Activated CD4-positive, alpha-beta T cell treated with anti-CD3 and anti-CD28 coated beads, Interleukin-2, Interleukin-6, amounts not matched to agents 100 ng/mL and 50 ng/mL, durations not matched to agents 16 hours and 8 hours (primary cell): Measurements from ENCODE around the gene CD8A.
A peak's percentile ranks its signal among the peaks of the same experiment; 100 is the strongest.

Experiments
- DNase-seq: peaks from one replicate; pipeline ENCODE4 v3.0.0-alpha.2; 2020

CD8A gene

GRCh38 chr2:86808315-86809161 is 17.8 kb upstream of the CD8A start:
- peak; percentile 95 for DNase-seq

GRCh38 chr2:86807468-86808275 is 17.0 kb upstream of the CD8A start:
- DNase-seq, result peak; percentile 51

GRCh38 chr2:86807133-86807467 is 16.4 kb upstream of the CD8A start:
- no peak for DNase-seq

- DNase-seq, result no peak
Measured at GRCh38 chr2:86806059-86806857, 15.5 kb upstream of the CD8A start.

- DNase-seq, result no peak
Measured at GRCh38 chr2:86800856-86801567, 10.3 kb upstream of the CD8A start.

GRCh38 chr2:86794861-86795260 is 4.1 kb upstream of the CD8A start:
- DNase-seq, result no peak

- no peak for DNase-seq
Measured at GRCh38 chr2:86793752-86794151, 3.0 kb upstream of the CD8A start.

- DNase-seq, result no peak
Measured at GRCh38 chr2:86791573-86791972, 860 bp upstream of the CD8A start.

- DNase-seq, result no peak
Measured at GRCh38 chr2:86790134-86790675, 508 bp downstream of the CD8A start.

- DNase-seq, result no peak
Measured at GRCh38 chr2:86789687-86790133, 1.0 kb downstream of the CD8A start.

GRCh38 chr2:86788881-86789686 is 1.6 kb downstream of the CD8A start:
- no peak for DNase-seq

- DNase-seq, result no peak
Measured at GRCh38 chr2:86788165-86788564, 2.5 kb downstream of the CD8A start.

- no peak for DNase-seq
Measured at GRCh38 chr2:86787736-86788135, 3.0 kb downstream of the CD8A start.

- DNase-seq, result no peak
Measured at GRCh38 chr2:86786001-86786536, 4.6 kb downstream of the CD8A start.

- no peak for DNase-seq
Measured at GRCh38 chr2:86785456-86785855, 5.3 kb downstream of the CD8A start.

GRCh38 chr2:86783615-86784339 is 6.9 kb downstream of the CD8A start:
- DNase-seq, result peak; percentile 6

- no peak for DNase-seq
Measured at GRCh38 chr2:86782748-86783147, 8.0 kb downstream of the CD8A start.

- no peak for DNase-seq
Measured at GRCh38 chr2:86781363-86781762, 9.3 kb downstream of the CD8A start.

GRCh38 chr2:86779971-86780370 is 10.7 kb downstream of the CD8A start:
- no peak for DNase-seq

GRCh38 chr2:86778957-86779356 is 11.8 kb downstream of the CD8A start:
- no peak for DNase-seq
